Measurements from ENCODE around the gene BMP8B. TPM values are rescaled to one million over a fixed set of nuclear protein-coding genes. Genes with fewer than 3 reads are reported as not detected.

Gene BMP8B
- polyA plus RNA-seq, 1 of the 3 experiments (the other 2 are of a cell fraction), result 0.07 TPM

DNA sequence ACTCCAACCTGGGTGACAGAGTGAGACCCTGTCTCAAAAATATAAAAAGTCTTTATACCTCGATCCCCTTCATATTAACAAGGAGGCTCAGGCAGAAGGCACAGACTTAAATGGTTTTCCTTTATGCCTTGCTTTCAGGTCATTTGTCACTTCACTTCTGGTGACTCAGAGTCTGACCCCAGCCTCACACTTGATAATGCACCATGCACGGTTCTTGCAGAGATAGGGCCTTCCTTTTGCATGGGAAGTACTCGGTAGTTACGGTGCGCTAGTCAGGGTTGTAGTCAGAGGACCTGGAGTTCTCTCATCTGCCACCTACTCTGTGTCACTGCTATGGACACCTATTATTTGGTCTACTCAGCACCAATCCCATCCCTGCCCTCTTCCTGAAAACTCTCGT is 43.6 kb upstream of the BMP8B start:
- Histone ChIP-seq H3K36me3 (replicated peaks in 1 of 2; ENCODE audit: control insufficient read depth in 1 of 2, insufficient read depth in 2 of 2, low read length in 1 of 2) (peaks cover 10 to 11% of the 10 kb centered on the region in 2 experiments), H3K9ac (no peak overlapping the region), H3F3A (replicated peaks; ENCODE audit: insufficient read depth) (no peaks in the 10 kb centered on the region), H3K9me2 (no peaks in the 10 kb centered on the region), H3K27ac (ENCODE audit: low read depth in 2 of 2, low read length in 1 of 2) (no peak overlapping the region), H2AFZ (ENCODE audit: low read depth) (no peak overlapping the region), H3K4me3 (ENCODE audit: low read depth in 2 of 2, low read length in 1 of 2) (no peak overlapping the region), H3K4me1 (ENCODE audit: control insufficient read depth in 1 of 2, insufficient read depth in 2 of 2, low read depth in 1 of 2, low read length in 1 of 2) (peaks cover 0 to 8% of the 10 kb centered on the region in 2 experiments; a peak in 2 of 4 replicates), H3K9me3 (no peaks in the 10 kb centered on the region), H3K4me2 (no peak overlapping the region), H3K79me2 (ENCODE audit: insufficient read depth) (no peaks in the 10 kb centered on the region), H4K20me1 (ENCODE audit: insufficient read depth) (no peaks in the 10 kb centered on the region), H3K27me3 (ENCODE audit: insufficient read depth) (no peaks in the 10 kb centered on the region)
- WGBS (ENCODE audit: low lambda C conversion rate), result 88% methylated on average over 6 of the region's 6 CpGs
- ChIA-PET POLR2A (interaction anchor here (0.6 kb wide), 1 partner anchor 253 kb away, joined by 3 read pairs; no protein-coding TSS in a partner anchor), CTCF (interaction anchor here (1.2 to 1.8 kb wide), 3 partner anchors 16 to 141 kb away, joined by 4 to 10 read pairs (median 5); partner anchors contain the start of gene MYCL)
- TF ChIP-seq, protein P1, sequence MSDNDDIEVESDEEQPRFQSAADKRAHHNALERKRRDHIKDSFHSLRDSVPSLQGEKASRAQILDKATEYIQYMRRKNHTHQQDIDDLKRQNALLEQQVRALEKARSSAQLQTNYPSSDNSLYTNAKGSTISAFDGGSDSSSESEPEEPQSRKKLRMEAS (IDR thresholded peaks at IDR 0.05; ENCODE audit: low read depth), result no peak
- TF ChIP-seq NRF1 (IDR thresholded peaks at IDR 0.05; ENCODE audit: low read depth, low read length), result no peak
- no peak for DNase-seq

DNA sequence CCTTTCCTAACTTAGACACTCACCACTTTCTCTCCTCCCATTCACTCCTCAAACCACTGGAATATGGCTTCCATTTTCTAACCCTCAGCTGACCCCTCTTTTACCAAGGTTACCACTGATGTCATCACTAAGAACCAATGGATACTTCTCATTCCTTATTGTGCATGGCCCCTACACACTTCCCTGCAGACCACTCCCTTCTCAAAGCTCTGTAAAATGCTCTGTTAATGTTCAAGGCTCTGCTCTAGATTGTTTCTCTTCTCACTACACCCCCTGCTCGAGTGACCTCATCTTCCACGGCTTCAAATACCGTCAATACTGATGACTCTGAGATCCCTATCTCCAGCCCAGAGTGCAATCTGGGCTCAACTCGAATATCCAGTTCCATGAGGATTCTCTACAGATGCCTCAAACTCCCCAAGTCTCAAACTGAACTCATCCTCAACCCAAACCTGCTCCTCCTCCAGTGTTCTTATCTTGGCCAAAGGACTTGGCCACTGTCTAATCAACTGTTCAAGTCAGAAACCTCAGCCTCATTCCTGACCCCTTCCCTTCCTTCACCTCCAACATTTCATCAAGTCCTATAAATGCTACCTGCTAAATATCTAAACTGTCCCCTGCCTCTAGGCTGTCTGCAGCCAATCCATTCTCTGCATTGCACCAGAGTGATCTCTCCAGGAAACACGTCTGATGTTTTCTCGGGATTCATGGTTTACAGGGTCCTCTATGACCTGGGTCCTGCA is 41.3 kb upstream of the BMP8B start:
- peak overlapping the region in 1 of 2 experiments; percentile 34; a peak in 2 of 4 replicates for H3K27ac ChIP-seq (ENCODE audit: low read depth in 2 of 2, low read length in 1 of 2)
- POLR2A ChIA-PET, result no interaction called here
- H3K79me2 ChIP-seq (ENCODE audit: insufficient read depth), result no peaks in the 10 kb centered on the region
- 0 out of 2 replicates have a peak overlapping the region, but pooled peaks have one; percentile 16 for H2AFZ ChIP-seq (ENCODE audit: low read depth)
- H3F3A ChIP-seq (replicated peaks; ENCODE audit: insufficient read depth), result no peaks in the 10 kb centered on the region
- no peaks in the 10 kb centered on the region for H3K36me3 ChIP-seq (replicated peaks in 1 of 2; ENCODE audit: control insufficient read depth in 1 of 2, insufficient read depth in 2 of 2, low read length in 1 of 2)
- DNase-seq, result no peak
- H3K27me3 ChIP-seq (ENCODE audit: insufficient read depth), result no peaks in the 10 kb centered on the region
- CTCF ChIA-PET, result interaction anchor here (1.1 to 5.0 kb wide), 4 partner anchors 14 to 202 kb away, joined by 4 to 30 read pairs (median 6); partner anchors contain the start of gene MYCL
- TF ChIP-seq FOXJ3 (CRISPR knock-in tag; IDR thresholded peaks at IDR 0.05) (no peak), RFX5 (IDR thresholded peaks at IDR 0.05; ENCODE audit: low read length) (no peak), GATA2 (CRISPR knock-in tag; IDR thresholded peaks at IDR 0.05) (no peak), YY1 (IDR thresholded peaks at IDR 0.05; ENCODE audit: low read depth) (peak; percentile 24; the same call in 1 of the 2 replicates), RXRA (IDR thresholded peaks at IDR 0.05; ENCODE audit: borderline replicate concordance, low read depth) (no peak), EZH2phosphoT487 (IDR thresholded peaks at IDR 0.05; ENCODE audit: borderline replicate concordance, low read depth) (no peak), RAD21 (IDR thresholded peaks at IDR 0.05; ENCODE audit: low read length) (no peak), TCF12 (IDR thresholded peaks at IDR 0.05) (peak; percentile 55), FOSL2 (IDR thresholded peaks at IDR 0.05; ENCODE audit: borderline replicate concordance, low read depth) (peak; percentile 16; the same call in 1 of the 2 replicates)
- TF ChIP-seq, protein P1 (IDR thresholded peaks at IDR 0.05; ENCODE audit: low read depth), result no peak
- TF ChIP-seq, protein P2, sequence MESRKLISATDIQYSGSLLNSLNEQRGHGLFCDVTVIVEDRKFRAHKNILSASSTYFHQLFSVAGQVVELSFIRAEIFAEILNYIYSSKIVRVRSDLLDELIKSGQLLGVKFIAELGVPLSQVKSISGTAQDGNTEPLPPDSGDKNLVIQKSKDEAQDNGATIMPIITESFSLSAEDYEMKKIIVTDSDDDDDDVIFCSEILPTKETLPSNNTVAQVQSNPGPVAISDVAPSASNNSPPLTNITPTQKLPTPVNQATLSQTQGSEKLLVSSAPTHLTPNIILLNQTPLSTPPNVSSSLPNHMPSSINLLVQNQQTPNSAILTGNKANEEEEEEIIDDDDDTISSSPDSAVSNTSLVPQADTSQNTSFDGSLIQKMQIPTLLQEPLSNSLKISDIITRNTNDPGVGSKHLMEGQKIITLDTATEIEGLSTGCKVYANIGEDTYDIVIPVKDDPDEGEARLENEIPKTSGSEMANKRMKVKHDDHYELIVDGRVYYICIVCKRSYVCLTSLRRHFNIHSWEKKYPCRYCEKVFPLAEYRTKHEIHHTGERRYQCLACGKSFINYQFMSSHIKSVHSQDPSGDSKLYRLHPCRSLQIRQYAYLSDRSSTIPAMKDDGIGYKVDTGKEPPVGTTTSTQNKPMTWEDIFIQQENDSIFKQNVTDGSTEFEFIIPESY (IDR thresholded peaks at IDR 0.05; ENCODE audit: borderline replicate concordance, low read depth), result no peak
- TF ChIP-seq, protein P3, sequence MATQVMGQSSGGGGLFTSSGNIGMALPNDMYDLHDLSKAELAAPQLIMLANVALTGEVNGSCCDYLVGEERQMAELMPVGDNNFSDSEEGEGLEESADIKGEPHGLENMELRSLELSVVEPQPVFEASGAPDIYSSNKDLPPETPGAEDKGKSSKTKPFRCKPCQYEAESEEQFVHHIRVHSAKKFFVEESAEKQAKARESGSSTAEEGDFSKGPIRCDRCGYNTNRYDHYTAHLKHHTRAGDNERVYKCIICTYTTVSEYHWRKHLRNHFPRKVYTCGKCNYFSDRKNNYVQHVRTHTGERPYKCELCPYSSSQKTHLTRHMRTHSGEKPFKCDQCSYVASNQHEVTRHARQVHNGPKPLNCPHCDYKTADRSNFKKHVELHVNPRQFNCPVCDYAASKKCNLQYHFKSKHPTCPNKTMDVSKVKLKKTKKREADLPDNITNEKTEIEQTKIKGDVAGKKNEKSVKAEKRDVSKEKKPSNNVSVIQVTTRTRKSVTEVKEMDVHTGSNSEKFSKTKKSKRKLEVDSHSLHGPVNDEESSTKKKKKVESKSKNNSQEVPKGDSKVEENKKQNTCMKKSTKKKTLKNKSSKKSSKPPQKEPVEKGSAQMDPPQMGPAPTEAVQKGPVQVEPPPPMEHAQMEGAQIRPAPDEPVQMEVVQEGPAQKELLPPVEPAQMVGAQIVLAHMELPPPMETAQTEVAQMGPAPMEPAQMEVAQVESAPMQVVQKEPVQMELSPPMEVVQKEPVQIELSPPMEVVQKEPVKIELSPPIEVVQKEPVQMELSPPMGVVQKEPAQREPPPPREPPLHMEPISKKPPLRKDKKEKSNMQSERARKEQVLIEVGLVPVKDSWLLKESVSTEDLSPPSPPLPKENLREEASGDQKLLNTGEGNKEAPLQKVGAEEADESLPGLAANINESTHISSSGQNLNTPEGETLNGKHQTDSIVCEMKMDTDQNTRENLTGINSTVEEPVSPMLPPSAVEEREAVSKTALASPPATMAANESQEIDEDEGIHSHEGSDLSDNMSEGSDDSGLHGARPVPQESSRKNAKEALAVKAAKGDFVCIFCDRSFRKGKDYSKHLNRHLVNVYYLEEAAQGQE (IDR thresholded peaks at IDR 0.05; ENCODE audit: low read depth, low read length), result no peak
- no peak overlapping the region for H3K4me3 ChIP-seq (ENCODE audit: low read depth in 2 of 2, low read length in 1 of 2)
- no peak overlapping the region for H3K9ac ChIP-seq
- H3K9me3 ChIP-seq, result no peaks in the 10 kb centered on the region
- 46% methylated on average over 6 of the region's 6 CpGs for WGBS (ENCODE audit: low lambda C conversion rate)
- H3K4me1 ChIP-seq (ENCODE audit: control insufficient read depth in 1 of 2, insufficient read depth in 2 of 2, low read depth in 1 of 2, low read length in 1 of 2), result peaks cover 8% of the 10 kb centered on the region in 2 experiments; a peak in 2 of 4 replicates
- H4K20me1 ChIP-seq (ENCODE audit: insufficient read depth), result no peaks in the 10 kb centered on the region
- peak overlapping the region; percentile 29; the same call in 1 of the 2 replicates for H3K4me2 ChIP-seq
- no peaks in the 10 kb centered on the region for H3K9me2 ChIP-seq
